HepG2 (cell line): ENCODE data around the gene CCDC178. TPM values are rescaled to one million over a fixed set of nuclear protein-coding genes. Genes with fewer than 3 reads are reported as not detected.

Experiments used
- ATAC-seq: fragments of 200-7000 bp; cut with Tn5 transposase; 3 replicates; pipeline ENCODE4 v1.9.1; 2020; ENCODE audit warnings: mild to moderate bottlenecking, moderate library complexity
- BruUV-seq: library from RNA; stranded (reverse); fragments of 400-500 nt; replicated peaks from 2 replicates; lab custom pipeline; 2021; lab: Mats Ljungman, UMichigan
- CTCF ChIA-PET: fragments of 300-600 bp; formaldehyde crosslinking; extraction: SDS; loops from one replicate; lab custom pipeline; 2021; ENCODE audit warnings: low total read pairs, inconsistent platforms, low intra/inter-chr PET ratio; lab: Yijun Ruan, JAX
- POLR2A ChIA-PET: fragments of 350-600 bp; sonication (Branson Sonifier 250); formaldehyde crosslinking; loops from one replicate; lab custom pipeline; 2020; ENCODE audit warnings: antibody characterized with exemption, inconsistent platforms; lab: Yijun Ruan, JAX
- DNase-seq: peaks from one replicate; pipeline ENCODE4 v3.0.0-alpha.2; 2015; ENCODE audit warnings: low spot score
- FAIRE-seq: peaks from 3 replicates; lab custom pipeline; 2011; peaks lifted over from hg19 to GRCh38; lab: Jason Lieb, UNC
- H2AFZ ChIP-seq: one replicate; pipeline ENCODE4 v1.6.1; 2011; ENCODE audit warnings: low read length, inconsistent platforms
- H3K27ac ChIP-seq: fragments of 300-600 bp; 3 replicates; pipeline ENCODE4 v1.8.0; 2011; ENCODE audit warnings: mixed run types, mild to moderate bottlenecking, mixed read lengths, low read length, inconsistent platforms; ENCODE audit not compliant: insufficient read depth; ENCODE audit errors: extremely low read length
- H3K27me3 ChIP-seq, 2 experiments: fragments of 200-600 bp in 1 of 2; 2 replicates in 1 of 2; 3 replicates in 1 of 2; pipeline versions ENCODE4 v1.6.0 to v1.8.0; 2011; ENCODE audit warnings: low read length in 2 of 2, mild to moderate bottlenecking in 2 of 2, moderate library complexity in 2 of 2, inconsistent platforms in 1 of 2; ENCODE audit not compliant: insufficient read depth in 2 of 2, control insufficient read depth in 1 of 2
- H3K36me3 ChIP-seq, 2 experiments: fragments of 200-600 bp in 1 of 2; replicated peaks in 1 of 2; 2 replicates in 1 of 2; 3 replicates in 1 of 2; pipeline versions ENCODE4 v1.5.1 to v1.8.0; 2011; ENCODE audit warnings: low read length in 2 of 2, inconsistent platforms in 1 of 2; ENCODE audit not compliant: insufficient read depth in 2 of 2, control insufficient read depth in 1 of 2
- H3K4me1 ChIP-seq: 2 replicates; pipeline ENCODE4 v1.5.1; 2012; ENCODE audit warnings: low read length, inconsistent platforms; ENCODE audit not compliant: insufficient read depth
- H3K4me2 ChIP-seq: 2 replicates; pipeline ENCODE4 v1.6.0; 2011; ENCODE audit warnings: low read depth, low read length, inconsistent platforms
- H3K4me3 ChIP-seq, 3 experiments: fragments of 200-600 bp in 1 of 3; sonication (generic), shearing (Covaris generic) in 1 of 3; replicated peaks in 1 of 3; 2 replicates each; pipeline ENCODE4 v1.5.1; 2011 to 2016; ENCODE audit warnings: low read length in 3 of 3, inconsistent platforms in 2 of 3, low read depth in 2 of 3, mild to moderate bottlenecking in 2 of 3, control low read depth in 1 of 3, mixed read lengths in 1 of 3; ENCODE audit not compliant: insufficient read depth in 1 of 3
- H3K79me2 ChIP-seq: one replicate; pipeline ENCODE4 v1.6.1; 2011; ENCODE audit warnings: low read length, inconsistent platforms; ENCODE audit not compliant: insufficient read depth
- H3K9ac ChIP-seq: 2 replicates; pipeline ENCODE4 v1.6.0; 2011; ENCODE audit warnings: mild to moderate bottlenecking, low read depth, low read length, inconsistent platforms; ENCODE audit not compliant: insufficient read depth
- H3K9me3 ChIP-seq: 2 replicates; pipeline ENCODE4 v1.5.1; 2012; ENCODE audit warnings: mild to moderate bottlenecking, low read length
- H4K20me1 ChIP-seq: 2 replicates; pipeline ENCODE4 v1.6.0; 2011; ENCODE audit warnings: inconsistent platforms, mild to moderate bottlenecking, low read length, moderate library complexity; ENCODE audit not compliant: insufficient read depth
- CREM ChIP-seq, 2 experiments: sonication (generic) in 1 of 2; formaldehyde crosslinking in 1 of 2; IDR thresholded peaks; 2 replicates each; pipeline versions ENCODE4 v1.4.0 to v1.6.1; 2016 to 2020; ENCODE audit warnings: antibody characterized with exemption in 1 of 2, mild to moderate bottlenecking in 1 of 2, missing genetic modification reagents in 1 of 2
- HINFP ChIP-seq: sonication (generic); formaldehyde crosslinking; IDR thresholded peaks from 2 replicates; pipeline ENCODE4 v1.4.0; 2020; ENCODE audit warnings: low read depth, mild to moderate bottlenecking, missing genetic modification reagents
- HMG20A ChIP-seq: IDR thresholded peaks from 2 replicates; pipeline ENCODE4 v1.6.1; 2016; ENCODE audit warnings: borderline replicate concordance
- PCBP2 ChIP-seq: fragments of 200-400 bp; formaldehyde crosslinking; optimal IDR thresholded peaks from 2 replicates; pipeline ENCODE3; 2018; ENCODE audit warnings: low read length, low read depth; ENCODE audit not compliant: poor library complexity, severe bottlenecking
- PRPF4 ChIP-seq: fragments of 200-400 bp; formaldehyde crosslinking; IDR thresholded peaks from 2 replicates; pipeline ENCODE4 v1.6.1; 2016; ENCODE audit warnings: low read length, low read depth; ENCODE audit not compliant: poor library complexity, severe bottlenecking
- RAD21 ChIP-seq: fragments of 450-650 bp; formaldehyde crosslinking; IDR thresholded peaks from 2 replicates; pipeline ENCODE4 v1.5.0; 2020; ENCODE audit warnings: mild to moderate bottlenecking
- RFX3 ChIP-seq: IDR thresholded peaks from 2 replicates; pipeline ENCODE4 v1.6.1; 2016; ENCODE audit warnings: missing biosample characterization, missing genetic modification reagents
- SIN3A ChIP-seq: IDR thresholded peaks from 2 replicates; pipeline ENCODE4 v1.6.1; 2011; ENCODE audit warnings: low read depth, mild to moderate bottlenecking, control low read depth, low read length, borderline replicate concordance
- SMAD1 ChIP-seq: sonication (generic); formaldehyde crosslinking; IDR thresholded peaks from 2 replicates; pipeline ENCODE4 v1.4.0; 2020; ENCODE audit warnings: missing genetic modification reagents, low read depth, mild to moderate bottlenecking, borderline replicate concordance
- TAF1 ChIP-seq: sonication (generic); formaldehyde crosslinking; IDR thresholded peaks from 2 replicates; pipeline ENCODE4 v1.4.0; 2020; ENCODE audit warnings: missing genetic modification reagents
- TBL1XR1 ChIP-seq: fragments of 150-350 bp; IDR thresholded peaks from 2 replicates; pipeline ENCODE4 v1.6.1; 2014; ENCODE audit warnings: borderline replicate concordance, low read length; ENCODE audit not compliant: partially characterized antibody
- TEAD3 ChIP-seq: optimal IDR thresholded peaks from 2 replicates; pipeline ENCODE3; 2016; ENCODE audit warnings: borderline replicate concordance
- ZNF543 ChIP-seq: sonication (generic); formaldehyde crosslinking; IDR thresholded peaks from 2 replicates; pipeline ENCODE4 v1.4.0; 2020; ENCODE audit warnings: mild to moderate bottlenecking, missing genetic modification reagents
- ZNF616 ChIP-seq: sonication (generic); formaldehyde crosslinking; IDR thresholded peaks from 2 replicates; pipeline ENCODE4 v1.5.0; 2020; ENCODE audit warnings: low read depth, mild to moderate bottlenecking, missing genetic modification reagents
- ZNF749 ChIP-seq: sonication (generic); formaldehyde crosslinking; IDR thresholded peaks from 2 replicates; pipeline ENCODE4 v1.8.0; 2022; ENCODE audit warnings: mild to moderate bottlenecking, missing genetic modification reagents, moderate library complexity, borderline replicate concordance
- ZNF790 ChIP-seq: sonication (generic); formaldehyde crosslinking; IDR thresholded peaks from 2 replicates; pipeline ENCODE4 v1.8.0; 2022; ENCODE audit warnings: missing genetic modification reagents, mild to moderate bottlenecking, borderline replicate concordance
- ZSCAN21 ChIP-seq: sonication (generic); formaldehyde crosslinking; IDR thresholded peaks from 2 replicates; pipeline ENCODE4 v1.8.0; 2022; ENCODE audit warnings: mild to moderate bottlenecking, missing genetic modification reagents, moderate library complexity, borderline replicate concordance
- WGBS: methylation state at CpG from one replicate; pipeline ENCODE4 v1.1.6; 2017; ENCODE audit warnings: low lambda C conversion rate; 5-methylcytosine and 5-hydroxymethylcytosine counted together
- in situ Hi-C: cut with HindIII; loops from 2 replicates; pipeline ENCODE4 v1.10.0; 2017; ENCODE audit warnings: low pct_unique_long_range_greater_than_20kb; ENCODE audit not compliant: extremely low pct_ligation_motif_present
- intact Hi-C: fragments of 100-400 bp; cut with micrococcal nuclease; formaldehyde crosslinking; loops from one replicate; pipeline ENCODE4 v1.10.0; 2022; ENCODE audit not compliant: unreplicated experiment
- polyA plus RNA-seq, 8 experiments: library from polyadenylated mRNA; depleted of rRNA in 3 of 8; stranded (reverse) in 7 of 8; unstranded in 1 of 8; fragments of >200 nt; fragmentation: Illumina TruSeq in 4 of 8; extraction: Trizol in 4 of 8; gene quantifications; 2 replicates each; pipeline versions ENCODE4 v1.2.1 to v1.2.3, GENCODE V29; 2011 to 2016; ENCODE audit warnings: low read depth in 4 of 8, missing spikeins in 1 of 8, mixed read lengths in 1 of 8; ENCODE audit not compliant: insufficient read depth in 1 of 8
- total RNA-seq, 5 experiments: library from RNA; depleted of rRNA; stranded (reverse); fragments of >200 nt; fragmentation: Illumina TruSeq; extraction: Trizol; gene quantifications; 2 replicates each; pipeline ENCODE4 v1.2.3, GENCODE V29; 2016; ENCODE audit warnings: low read depth in 1 of 5
- TF ChIP-seq, protein P1 (sequence below): sonication (generic); formaldehyde crosslinking; IDR thresholded peaks from 2 replicates; pipeline ENCODE4 v1.4.0; 2020; ENCODE audit warnings: missing genetic modification reagents

The CCDC178 gene
- total and polyA plus RNA-seq, 2 of the 13 experiments (the other 11 are each of a cell fraction or from before 2014, with no cell fraction given), result not detected

DNA sequence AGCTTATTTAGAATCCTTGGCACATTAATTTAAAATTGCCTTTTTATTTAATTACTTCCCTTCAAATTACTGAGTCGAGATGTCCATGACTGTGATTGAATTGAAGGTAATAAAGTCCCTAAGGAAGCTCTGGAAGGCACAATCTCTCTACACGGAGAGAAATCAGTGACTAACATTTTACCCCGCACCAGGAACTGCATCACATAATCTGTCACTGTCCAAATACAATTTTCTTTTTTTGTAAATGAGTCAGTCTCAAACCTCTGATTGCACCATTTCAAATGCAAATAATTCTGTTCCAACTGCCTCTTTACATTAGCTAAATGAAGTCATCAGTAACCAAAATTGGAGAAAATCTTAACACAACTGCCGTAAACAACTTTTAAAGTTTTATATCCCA lies 311.9 kb downstream of the CCDC178 start:
- H3K9me3 ChIP-seq, result no peaks in the 10 kb centered on the region
- 9% methylated on average over 4 of the region's 4 CpGs for WGBS
- no peak overlapping the region for H3K9ac ChIP-seq
- no peak overlapping the region for H3K4me3 ChIP-seq
- ATAC-seq, result no peak
- no peaks in the 10 kb centered on the region for H3K79me2 ChIP-seq
- no peak for TF ChIP-seq RFX3 (CRISPR knock-in tag)
- no peak for TF ChIP-seq CREM (IDR thresholded peaks at IDR 0.05)
- no peak for TF ChIP-seq CREM (CRISPR knock-in tag; IDR thresholded peaks at IDR 0.05)
- no peak for TF ChIP-seq TAF1
- TF ChIP-seq ZNF616 (CRISPR knock-in tag), result no peak
- TF ChIP-seq TBL1XR1, result no peak
- TF ChIP-seq HMG20A (CRISPR knock-in tag), result no peak
- TF ChIP-seq, protein P1, sequence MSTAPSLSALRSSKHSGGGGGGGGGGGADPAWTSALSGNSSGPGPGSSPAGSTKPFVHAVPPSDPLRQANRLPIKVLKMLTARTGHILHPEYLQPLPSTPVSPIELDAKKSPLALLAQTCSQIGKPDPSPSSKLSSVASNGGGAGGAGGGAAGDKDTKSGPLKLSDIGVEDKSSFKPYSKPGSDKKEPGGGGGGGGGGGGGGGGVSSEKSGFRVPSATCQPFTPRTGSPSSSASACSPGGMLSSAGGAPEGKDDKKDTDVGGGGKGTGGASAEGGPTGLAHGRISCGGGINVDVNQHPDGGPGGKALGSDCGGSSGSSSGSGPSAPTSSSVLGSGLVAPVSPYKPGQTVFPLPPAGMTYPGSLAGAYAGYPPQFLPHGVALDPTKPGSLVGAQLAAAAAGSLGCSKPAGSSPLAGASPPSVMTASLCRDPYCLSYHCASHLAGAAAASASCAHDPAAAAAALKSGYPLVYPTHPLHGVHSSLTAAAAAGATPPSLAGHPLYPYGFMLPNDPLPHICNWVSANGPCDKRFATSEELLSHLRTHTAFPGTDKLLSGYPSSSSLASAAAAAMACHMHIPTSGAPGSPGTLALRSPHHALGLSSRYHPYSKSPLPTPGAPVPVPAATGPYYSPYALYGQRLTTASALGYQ (CRISPR knock-in tag), result no peak
- TF ChIP-seq TEAD3 (CRISPR knock-in tag), result no peak
- TF ChIP-seq SIN3A, result no peak
- TF ChIP-seq ZNF543 (CRISPR knock-in tag), result no peak
- no peak for TF ChIP-seq PCBP2
- no peak for TF ChIP-seq ZSCAN21 (CRISPR knock-in tag)
- TF ChIP-seq ZNF749 (CRISPR knock-in tag), result no peak
- no peak for TF ChIP-seq RAD21 (CRISPR knock-in tag)
- no peak for TF ChIP-seq PRPF4
- no peak for TF ChIP-seq SMAD1 (CRISPR knock-in tag)
- TF ChIP-seq ZNF790 (CRISPR knock-in tag), result no peak
- TF ChIP-seq HINFP (CRISPR knock-in tag), result no peak
- TF ChIP-seq, all 625 proteins: peak for 0
- no peaks in the 10 kb centered on the region for H3K4me1 ChIP-seq
- intact Hi-C loops, result no loop called here
- in situ Hi-C loops, result no loop called here
- H2AFZ ChIP-seq, result no peak overlapping the region
- no peak overlapping the region for H3K27ac ChIP-seq
- ChIA-PET CTCF (no interaction called here), POLR2A (no interaction called here)
- no peak overlapping the region for H3K4me2 ChIP-seq
- H3K27me3 ChIP-seq, result no peaks in the 10 kb centered on the region
- FAIRE-seq (no peak), DNase-seq (no peak)
- H4K20me1 ChIP-seq, result no peaks in the 10 kb centered on the region
- no TSS peak for BruUV-seq
- no peaks in the 10 kb centered on the region for H3K36me3 ChIP-seq
